PFSK-1 (cell line): ENCODE data around the gene EXD3.

Source experiments
- POLR2AphosphoS5 ChIP-seq: IDR thresholded peaks from 2 replicates; pipeline ENCODE4 v1.6.1; 2012; ENCODE audit warnings: low read depth, mild to moderate bottlenecking, control low read depth, low read length, moderate library complexity
- REST ChIP-seq, 2 experiments: IDR thresholded peaks; 2 replicates each; pipeline versions ENCODE4 v1.6.1 to v1.8.0; 2011 to 2012; ENCODE audit warnings: low read depth in 2 of 2, low read length in 2 of 2, control low read depth in 1 of 2, inconsistent platforms in 1 of 2, mild to moderate bottlenecking in 1 of 2, moderate library complexity in 1 of 2; ENCODE audit not compliant: insufficient read depth in 1 of 2
- TAF1 ChIP-seq: IDR thresholded peaks from 2 replicates; pipeline ENCODE4 v1.6.1; 2012; ENCODE audit warnings: low read length, control low read depth, borderline replicate concordance; ENCODE audit not compliant: insufficient read depth

- no peak; the same call in 1 of the 2 replicates for TF ChIP-seq POLR2AphosphoS5
- no peak for TF ChIP-seq REST (IDR thresholded peaks at IDR 0.05; ENCODE audit: insufficient read depth in 1 of 2, low read depth in 2 of 2, low read length in 2 of 2)
- TF ChIP-seq TAF1, result no peak
Observed at GRCh38 chr9:137295849-137296669, 126.9 kb downstream of the EXD3 start.
